OCI-LY7 (cell line): ENCODE measurements around the gene ELOF1.

ENCODE experiments used
- EZH2phosphoT487 ChIP-seq: fragments of 200-600 bp; sonication (generic); IDR thresholded peaks from 2 replicates; pipeline ENCODE4 v1.6.1; 2018; ENCODE audit warnings: low read depth, borderline replicate concordance, mild to moderate bottlenecking, mixed run types, antibody characterized with exemption, low read length, moderate library complexity, mixed read lengths
- TF ChIP-seq, protein P1 (sequence below): fragments of 200-600 bp; sonication (generic); conservative IDR thresholded peaks from 2 replicates; pipeline ENCODE4 v1.5.1; 2014; ENCODE audit warnings: mild to moderate bottlenecking, antibody characterized with exemption, low read length, moderate library complexity, mixed read lengths

GRCh38 chr19:11530432-11530831 lies 28.6 kb downstream of the ELOF1 start:
- TF ChIP-seq, protein P1, sequence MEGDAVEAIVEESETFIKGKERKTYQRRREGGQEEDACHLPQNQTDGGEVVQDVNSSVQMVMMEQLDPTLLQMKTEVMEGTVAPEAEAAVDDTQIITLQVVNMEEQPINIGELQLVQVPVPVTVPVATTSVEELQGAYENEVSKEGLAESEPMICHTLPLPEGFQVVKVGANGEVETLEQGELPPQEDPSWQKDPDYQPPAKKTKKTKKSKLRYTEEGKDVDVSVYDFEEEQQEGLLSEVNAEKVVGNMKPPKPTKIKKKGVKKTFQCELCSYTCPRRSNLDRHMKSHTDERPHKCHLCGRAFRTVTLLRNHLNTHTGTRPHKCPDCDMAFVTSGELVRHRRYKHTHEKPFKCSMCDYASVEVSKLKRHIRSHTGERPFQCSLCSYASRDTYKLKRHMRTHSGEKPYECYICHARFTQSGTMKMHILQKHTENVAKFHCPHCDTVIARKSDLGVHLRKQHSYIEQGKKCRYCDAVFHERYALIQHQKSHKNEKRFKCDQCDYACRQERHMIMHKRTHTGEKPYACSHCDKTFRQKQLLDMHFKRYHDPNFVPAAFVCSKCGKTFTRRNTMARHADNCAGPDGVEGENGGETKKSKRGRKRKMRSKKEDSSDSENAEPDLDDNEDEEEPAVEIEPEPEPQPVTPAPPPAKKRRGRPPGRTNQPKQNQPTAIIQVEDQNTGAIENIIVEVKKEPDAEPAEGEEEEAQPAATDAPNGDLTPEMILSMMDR: peak; percentile 58
- TF ChIP-seq EZH2phosphoT487: no peak
